Measurements from ENCODE around the gene PPP2R5C. TPM values are rescaled to one million over a fixed set of nuclear protein-coding genes. Genes with fewer than 3 reads are reported as not detected.

PPP2R5C gene
- total and polyA plus RNA-seq, 2 of the 4 experiments (the other 2 are of a cell fraction), result 65.9 to 78.7 TPM

- Histone ChIP-seq H4K20me1 (ENCODE audit: insufficient read depth, low read length) (peaks cover 83% of the 10 kb centered on the region), H3K23ac (ENCODE audit: low read depth, low read length) (no peak overlapping the region), H2BK5ac (ENCODE audit: low read depth, low read length, poor library complexity, severe bottlenecking) (no peak overlapping the region), H2BK20ac (ENCODE audit: low read depth, low read length) (no peak overlapping the region), H3K79me1 (ENCODE audit: low read depth in 1 of 2, low read length in 2 of 2) (peaks cover 53 to 91% of the 10 kb centered on the region in 2 experiments), H3K56ac (ENCODE audit: extremely low read depth, insufficient read depth, low read length) (no peak overlapping the region), H2BK120ac (ENCODE audit: low read depth, low read length) (no peak overlapping the region), H3K27ac (ENCODE audit: insufficient read depth, low read length) (no peak overlapping the region), H3K9me1 (ENCODE audit: insufficient read depth, low read length) (peaks cover 22% of the 10 kb centered on the region), H4K91ac (ENCODE audit: insufficient read depth, low read depth, low read length) (no peak overlapping the region), H2AK9ac (replicated peaks; ENCODE audit: low read depth, low read length, poor library complexity) (no peak overlapping the region), H3K36me3 (ENCODE audit: control insufficient read depth, insufficient read depth, low read length) (peaks cover 4% of the 10 kb centered on the region; the same call in 1 of the 2 replicates), H2BK15ac (ENCODE audit: low read depth, low read length) (no peak overlapping the region), H2AFZ (replicated peaks; ENCODE audit: low read length, poor library complexity) (no peak overlapping the region), H4K8ac (ENCODE audit: low read depth in 2 of 2, low read length in 2 of 2) (no peak overlapping the region), H3K9ac (ENCODE audit: low read depth, low read length) (no peak overlapping the region), H3K18ac (ENCODE audit: low read depth, low read length) (no peak overlapping the region), H3K14ac (replicated peaks; ENCODE audit: low read depth, low read length) (no peak overlapping the region), H3K4me2 (ENCODE audit: low read depth, low read length) (no peak overlapping the region), H3K4me3 (ENCODE audit: insufficient read depth, low read depth, low read length) (no peak overlapping the region), H3K4me1 (ENCODE audit: control insufficient read depth, insufficient read depth, low read length) (peaks cover 17% of the 10 kb centered on the region), H3K4ac (ENCODE audit: low read depth, low read length) (no peak overlapping the region), H4K5ac (ENCODE audit: low read depth, low read length) (no peak overlapping the region), H3K9me3 (ENCODE audit: control insufficient read depth, insufficient read depth, low read length) (no peaks in the 10 kb centered on the region), H2AK5ac (ENCODE audit: low read depth, low read length) (no peak overlapping the region), H3K27me3 (ENCODE audit: control insufficient read depth, insufficient read depth, low read length) (no peaks in the 10 kb centered on the region)
- POLR2A ChIA-PET (ENCODE audit: unreplicated experiment), result no interaction called here
- dilution Hi-C loops (cut with HindIII; ENCODE audit: low sequenced_read_pairs, unreplicated experiment), result no loop called here
- no peak for ATAC-seq (ENCODE audit: low read depth)
- no CpG with 5 or more reads among the region's 4 CpGs for WGBS, 2 experiments (ENCODE audit: extremely low coverage in 2 of 2, insufficient read length in 1 of 2)
- TF ChIP-seq NFE2L2 (IDR thresholded peaks at IDR 0.05; ENCODE audit: low read depth, low read length) (no peak), CHD1 (IDR thresholded peaks at IDR 0.05; ENCODE audit: low read depth, low read length) (no peak), POLR2A (IDR thresholded peaks at IDR 0.05; ENCODE audit: low read depth, low read length) (no peak), ELK1 (IDR thresholded peaks at IDR 0.05; ENCODE audit: borderline replicate concordance, low read depth, low read length) (no peak), USF2 (IDR thresholded peaks at IDR 0.05; ENCODE audit: low read depth, low read length) (no peak), BHLHE40 (IDR thresholded peaks at IDR 0.05; ENCODE audit: low read depth, low read length) (no peak), FOS (IDR thresholded peaks at IDR 0.05; ENCODE audit: low read depth, low read length) (no peak), RCOR1 (IDR thresholded peaks at IDR 0.05; ENCODE audit: insufficient replicate concordance, low read length) (no peak), RFX5 (IDR thresholded peaks at IDR 0.05; ENCODE audit: low read depth, low read length) (no peak), MAZ (IDR thresholded peaks at IDR 0.05; ENCODE audit: borderline replicate concordance, low read depth, low read length) (no peak), RAD21 (IDR thresholded peaks at IDR 0.05; ENCODE audit: low read length) (no peak), SMC3 (IDR thresholded peaks at IDR 0.05; ENCODE audit: low read depth, low read length) (no peak), MAFK (IDR thresholded peaks at IDR 0.05; ENCODE audit: low read depth, low read length) (no peak), MXI1 (IDR thresholded peaks at IDR 0.05; ENCODE audit: borderline replicate concordance, low read depth, low read length) (no peak), CEBPB (IDR thresholded peaks at IDR 0.05; ENCODE audit: low read depth, low read length) (no peak), CTCF (conservative IDR thresholded peaks at IDR 0.05; ENCODE audit: low read depth, low read length) (no peak)
- intact Hi-C loops (cut with micrococcal nuclease), result no loop called here
- CTCF ChIA-PET, result no interaction called here
- in situ Hi-C loops (cut with MboI; ENCODE audit: low sequenced_read_pairs), result no loop called here
- DNase-seq, result no peak
- no TSS peak for BruUV-seq (replicated peaks)
Observed at GRCh38 chr14:101834397-101834796, 72.9 kb downstream of the PPP2R5C start.
